ENCODE results near the gene NPFFR1.
"Not testable (repeated sequence)": the region's sequence is repeated elsewhere in the genome, so short reads cannot be mapped to it uniquely, and the experiment has no call there.

Gene NPFFR1

GRCh38 chr10:70255329-70256299, 28.2 kb downstream of the NPFFR1 start:
- peak in 1 of 2 donors; percentile 10 for DNase-seq

DNA sequence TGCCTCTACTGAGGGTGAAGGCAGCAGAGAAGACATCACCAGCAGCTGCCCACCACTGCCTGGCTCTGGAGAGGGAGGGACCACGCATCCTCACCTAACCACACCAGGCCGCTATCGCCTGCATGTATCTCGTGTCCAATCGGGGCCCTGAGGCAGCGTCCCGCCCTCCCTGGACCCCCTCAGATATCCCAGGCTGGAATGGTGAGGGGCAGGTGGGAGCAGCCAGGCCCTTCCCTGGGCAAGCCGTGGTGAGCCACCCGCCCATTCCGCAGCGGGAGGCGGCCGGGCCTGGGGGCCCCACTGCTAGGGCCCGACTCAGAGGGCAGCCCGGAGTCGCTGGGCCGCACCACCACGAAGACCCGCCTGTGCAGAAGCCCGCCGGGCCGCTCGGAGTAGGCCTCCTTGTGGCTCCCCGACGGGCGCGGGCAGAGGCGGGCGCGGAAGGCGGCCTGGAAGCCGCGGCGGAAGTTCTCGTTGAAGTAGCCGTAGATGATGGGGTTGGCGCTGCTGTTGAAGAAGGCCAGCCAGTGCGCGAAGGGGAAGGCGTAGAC, 29.0 kb downstream of the NPFFR1 start:
- peak in 1 of 2 donors; percentile 12 for DNase-seq

DNA sequence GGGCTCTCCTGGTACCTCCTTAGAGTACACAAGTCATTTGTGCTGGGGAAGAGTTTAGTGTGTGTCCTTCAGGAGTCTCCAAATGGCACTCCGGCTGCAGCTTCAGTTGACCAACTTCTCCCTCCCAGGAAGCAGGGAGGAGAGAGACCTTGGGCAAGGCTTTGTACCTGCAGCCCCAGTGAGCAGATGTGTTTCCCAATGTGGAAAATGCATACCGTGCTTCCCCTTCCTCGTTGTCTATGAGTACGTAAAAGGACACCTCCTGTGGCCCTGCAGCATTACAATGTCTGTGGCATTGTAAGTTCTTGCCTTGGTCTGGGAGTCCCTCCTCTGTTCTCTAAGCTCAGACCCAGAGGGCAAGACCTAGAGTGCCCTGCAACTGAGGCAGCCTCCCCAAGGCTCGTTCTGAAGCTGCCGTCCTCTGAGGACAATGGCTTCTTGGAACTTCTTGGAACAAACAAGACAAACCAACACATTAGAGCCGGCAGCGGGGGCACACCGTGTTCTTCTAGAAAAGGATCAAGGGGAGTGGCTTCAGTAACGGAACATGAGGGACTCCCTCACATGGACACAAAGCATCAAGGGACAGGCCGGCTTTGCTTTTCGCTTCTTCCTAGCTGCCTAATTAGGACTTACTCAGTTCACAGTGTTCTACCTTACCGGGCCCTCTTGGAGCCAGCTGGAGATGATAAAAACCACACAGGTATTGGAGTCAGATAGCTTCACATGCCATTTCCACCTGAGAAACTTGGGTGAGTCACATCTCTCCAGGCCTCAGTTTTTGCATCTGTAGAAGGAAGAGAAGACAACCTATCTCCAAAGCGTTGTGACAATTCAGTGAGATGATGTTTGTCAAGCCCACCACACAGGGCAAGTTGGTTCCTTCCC, 29.7 kb downstream of the NPFFR1 start:
- DNase-seq = no peak

DNA sequence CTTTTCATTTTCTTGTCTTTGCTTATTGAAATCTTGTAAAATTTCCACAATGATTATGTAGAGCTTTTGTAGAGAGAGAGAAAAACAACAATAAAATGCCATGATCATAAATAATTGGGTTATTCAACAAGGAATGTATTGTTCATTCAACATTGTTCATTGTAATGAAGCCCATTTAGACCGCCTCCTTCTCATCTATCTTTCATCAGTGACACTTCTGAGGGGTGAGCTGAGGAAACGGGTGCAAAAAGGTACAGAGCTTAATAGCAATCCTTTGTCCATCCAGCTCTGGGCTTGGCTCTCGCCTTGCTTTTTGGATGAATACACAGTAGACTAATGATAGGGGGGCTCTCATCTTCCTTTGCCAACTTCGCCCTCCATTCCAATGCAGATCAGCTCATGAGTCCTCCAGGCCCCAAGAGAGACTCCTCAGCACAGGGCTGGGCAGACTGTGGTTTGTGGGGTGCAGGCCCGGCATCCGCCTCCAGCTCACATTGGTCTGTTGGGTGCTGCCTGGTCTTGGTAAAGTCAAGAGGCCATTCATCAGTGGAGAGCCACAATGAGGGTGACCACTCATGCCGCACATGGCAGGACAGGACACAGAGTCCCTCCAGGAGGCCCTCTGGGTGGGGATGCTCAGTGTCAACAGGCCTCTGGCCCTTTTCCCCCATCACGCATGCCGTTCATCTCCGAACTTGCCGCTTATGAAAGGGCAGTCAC, 32.7 kb downstream of the NPFFR1 start:
- no peak for DNase-seq

GRCh38 chr10:70247360-70247759, 36.4 kb downstream of the NPFFR1 start:
- DNase-seq = no peak

- no peak for DNase-seq
Measured at GRCh38 chr10:70241081-70241480, 42.7 kb downstream of the NPFFR1 start.

GRCh38 chr10:70239986-70240385, 43.8 kb downstream of the NPFFR1 start:
- not testable (repeated sequence) for DNase-seq

- not testable (repeated sequence) for DNase-seq
Measured at GRCh38 chr10:70239077-70239976, 44.5 kb downstream of the NPFFR1 start.

DNA sequence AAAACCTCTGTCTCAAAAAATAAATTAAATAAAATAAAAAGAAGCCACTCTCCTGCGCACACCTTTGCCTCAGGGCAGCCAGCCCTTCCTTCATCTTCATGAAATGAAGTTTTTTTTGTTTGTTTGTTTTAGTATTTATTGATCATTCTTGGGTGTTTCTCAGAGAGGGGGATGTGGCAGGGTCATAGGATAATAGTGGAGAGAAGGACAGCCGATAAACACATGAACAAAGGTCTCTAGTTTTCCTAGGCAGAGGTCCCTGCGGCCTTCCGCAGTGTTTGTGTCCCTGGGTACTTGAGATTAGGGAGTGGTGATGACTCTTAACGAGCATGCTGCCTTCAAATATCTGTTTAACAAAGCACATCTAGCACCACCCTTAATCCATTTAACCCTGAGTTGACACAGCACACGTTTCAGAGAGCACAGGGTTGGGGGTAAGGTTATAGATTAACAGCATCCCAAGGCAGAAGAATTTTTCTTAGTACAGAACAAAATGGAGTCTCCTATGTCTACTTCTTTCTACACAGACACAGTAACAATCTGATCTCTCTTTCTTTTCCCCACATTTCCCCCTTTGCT, 45.8 kb downstream of the NPFFR1 start:
- not testable (repeated sequence) for DNase-seq

DNA sequence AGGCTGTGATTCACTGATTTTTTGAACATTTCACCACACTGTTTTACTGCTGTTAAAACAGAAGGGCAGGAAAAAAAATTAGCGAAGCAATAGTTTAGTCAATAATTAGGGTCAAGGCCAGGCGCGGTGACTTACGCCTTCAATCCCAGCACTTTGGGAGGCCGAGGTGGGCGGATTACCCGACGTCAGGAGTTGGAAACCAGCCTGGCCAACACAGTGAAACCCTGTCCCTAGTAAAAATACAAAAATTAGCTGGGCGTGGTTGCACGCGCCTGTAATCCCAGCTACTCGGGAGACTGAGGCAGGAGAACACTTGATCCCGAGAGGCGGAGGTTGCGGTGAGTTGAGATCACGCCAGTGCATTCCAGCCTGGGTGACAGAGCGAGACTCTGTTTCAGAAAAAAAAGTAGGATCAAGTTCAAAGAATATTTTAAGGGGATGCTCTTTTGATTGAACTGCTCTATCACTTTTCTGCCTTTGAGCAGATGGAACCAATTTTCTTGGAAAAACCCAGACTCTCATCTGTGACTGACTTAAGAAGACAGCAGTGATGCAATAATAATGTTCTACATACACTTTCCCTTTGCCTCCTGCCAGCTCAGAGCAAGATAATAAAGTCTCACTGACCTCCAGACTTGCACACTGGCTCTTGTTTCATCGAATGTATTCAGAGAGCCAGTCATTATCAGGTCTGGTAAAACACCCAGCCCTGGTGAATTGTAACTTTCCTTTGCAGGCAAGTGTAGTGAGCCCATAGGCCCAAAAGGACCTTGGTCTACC, 48.9 kb downstream of the NPFFR1 start:
- no peak for DNase-seq

DNA sequence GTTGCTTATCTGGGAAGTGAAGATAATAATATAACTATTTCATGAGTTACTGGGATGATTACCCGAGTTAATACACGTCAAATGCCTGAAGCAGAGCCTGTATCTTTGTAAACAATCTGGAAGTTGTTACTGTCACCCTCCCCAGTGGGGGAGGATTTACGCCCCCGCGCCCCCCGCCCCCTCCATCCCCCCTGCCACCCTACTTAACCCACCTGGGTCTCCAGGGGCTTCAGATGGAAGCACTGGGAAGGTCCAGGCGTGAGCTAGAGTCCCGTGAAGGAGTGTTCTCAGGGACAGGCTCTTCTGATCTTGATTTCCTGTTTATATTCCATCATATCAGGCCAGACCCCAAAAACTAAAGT, 49.9 kb downstream of the NPFFR1 start:
- DNase-seq = no peak

DNA sequence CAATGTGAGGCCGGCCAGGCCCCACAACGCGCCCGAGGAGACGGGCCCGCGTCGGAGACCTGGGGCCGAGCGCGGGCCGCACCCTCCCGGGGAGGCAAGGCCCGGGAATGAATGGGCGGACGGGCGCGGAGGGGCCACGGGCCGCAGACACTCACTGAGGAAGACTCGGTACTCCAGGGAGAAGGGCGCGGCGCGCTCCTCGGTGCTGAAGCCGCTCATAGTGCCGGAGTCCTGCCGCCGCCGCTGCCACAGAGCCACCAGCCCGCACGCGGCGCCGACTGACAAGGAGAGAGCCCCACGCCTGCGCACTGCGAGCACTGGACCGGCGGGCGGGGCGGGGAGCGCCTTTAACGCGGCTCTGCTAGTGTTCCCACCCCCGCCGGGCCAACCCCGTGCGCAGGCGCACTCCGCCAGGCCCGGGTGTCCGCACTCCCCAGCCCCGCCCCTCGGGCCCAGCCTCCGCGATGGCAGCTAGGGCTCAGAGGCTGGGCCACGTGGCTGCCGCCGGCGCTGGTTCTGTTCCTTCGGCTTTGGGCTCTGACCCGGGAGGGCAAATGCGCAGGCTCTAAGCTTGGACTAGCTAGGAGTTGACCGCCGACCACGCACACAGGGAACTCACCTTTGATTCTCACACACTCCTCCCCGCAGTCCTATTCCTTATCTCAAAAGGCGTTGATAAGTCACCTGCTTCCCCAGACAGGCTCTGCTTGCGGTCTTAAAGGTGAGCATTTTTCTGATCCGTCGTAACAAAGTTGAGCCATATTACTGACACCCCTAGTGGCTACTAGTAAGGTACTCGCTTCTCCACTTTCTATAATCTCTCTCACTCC, 50.5 kb downstream of the NPFFR1 start, which contains the start of gene PPA1:
PPA1 (minus strand) TSS at position 321 of the 830 bp plus-strand sequence; CDS start at position 219, 102 bp downstream.
- DNase-seq = peak; percentile 98 to 99

GRCh38 chr10:70232859-70233108, 51.0 kb downstream of the NPFFR1 start:
- no peak for DNase-seq

- peak in 1 of 2 donors; percentile 8 for DNase-seq
Measured at GRCh38 chr10:70232155-70232858, 51.5 kb downstream of the NPFFR1 start.

DNA sequence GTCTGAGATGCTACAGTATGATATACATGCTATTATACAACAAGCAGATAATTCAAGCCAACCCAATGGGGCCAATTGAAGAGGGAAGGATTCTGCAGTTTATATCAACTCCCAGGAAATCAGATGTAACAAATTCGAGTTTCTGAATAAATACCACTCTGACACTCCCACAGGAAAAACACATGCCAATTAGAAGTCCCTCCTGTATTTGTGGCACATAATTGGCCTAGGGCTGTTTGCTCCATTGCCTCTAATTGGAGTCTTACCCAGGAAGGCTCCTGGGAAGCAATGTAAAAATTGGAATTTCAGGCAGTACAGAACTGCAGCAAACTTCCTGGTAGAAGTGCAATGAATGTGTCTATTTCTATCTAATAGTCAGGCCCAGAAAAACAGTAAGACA, 55.3 kb downstream of the NPFFR1 start:
- DNase-seq = no peak

GRCh38 chr10:70227548-70228320, 56.1 kb downstream of the NPFFR1 start:
- no peak for DNase-seq

- no peak for DNase-seq
Measured at GRCh38 chr10:70223728-70224127, 60.1 kb downstream of the NPFFR1 start.

Measured in inflammatory macrophage (primary cell).